ENCODE measurements around the gene MARVELD2. TPM values are rescaled to one million over a fixed set of nuclear protein-coding genes. Genes with fewer than 3 reads are reported as not detected.

MARVELD2 gene, protein sequence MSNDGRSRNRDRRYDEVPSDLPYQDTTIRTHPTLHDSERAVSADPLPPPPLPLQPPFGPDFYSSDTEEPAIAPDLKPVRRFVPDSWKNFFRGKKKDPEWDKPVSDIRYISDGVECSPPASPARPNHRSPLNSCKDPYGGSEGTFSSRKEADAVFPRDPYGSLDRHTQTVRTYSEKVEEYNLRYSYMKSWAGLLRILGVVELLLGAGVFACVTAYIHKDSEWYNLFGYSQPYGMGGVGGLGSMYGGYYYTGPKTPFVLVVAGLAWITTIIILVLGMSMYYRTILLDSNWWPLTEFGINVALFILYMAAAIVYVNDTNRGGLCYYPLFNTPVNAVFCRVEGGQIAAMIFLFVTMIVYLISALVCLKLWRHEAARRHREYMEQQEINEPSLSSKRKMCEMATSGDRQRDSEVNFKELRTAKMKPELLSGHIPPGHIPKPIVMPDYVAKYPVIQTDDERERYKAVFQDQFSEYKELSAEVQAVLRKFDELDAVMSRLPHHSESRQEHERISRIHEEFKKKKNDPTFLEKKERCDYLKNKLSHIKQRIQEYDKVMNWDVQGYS
- 13.0 and 15.4 TPM in 2 replicates for total RNA-seq (2016; rRNA removed; fragmentation: Illumina TruSeq; extraction: Trizol)
- 7.1 and 7.3 TPM in 2 replicates for total RNA-seq (2016; cell fraction: cytosol; rRNA removed; fragmentation: Illumina TruSeq; extraction: Trizol; ENCODE audit: low read depth)
- total RNA-seq (2016; cell fraction: insoluble cytoplasmic fraction; rRNA removed; fragmentation: Illumina TruSeq; extraction: Trizol): 12.0 and 14.4 TPM in 2 replicates
- total RNA-seq (2016; cell fraction: membrane; rRNA removed; fragmentation: Illumina TruSeq; extraction: Trizol): 8.1 and 9.4 TPM in 2 replicates
- 14.4 and 14.8 TPM in 2 replicates for total RNA-seq (2016; cell fraction: nucleus; rRNA removed; fragmentation: Illumina TruSeq; extraction: Trizol)
- 10.7 and 11.1 TPM in 2 replicates for polyA plus RNA-seq (2011; rRNA removed)
- polyA plus RNA-seq (2011; cell fraction: cytosol; rRNA removed): 8.3 and 11.7 TPM in 2 replicates
- 3.0 and 4.0 TPM in 2 replicates for polyA plus RNA-seq (2011; cell fraction: nucleus; rRNA removed)
- 6.6 and 7.6 TPM in 2 replicates for polyA plus RNA-seq (2012)
- polyA plus RNA-seq (2016; cell fraction: cytosol; fragmentation: Illumina TruSeq; extraction: Trizol; ENCODE audit: low read depth): 1.1 TPM in 2 replicates
- polyA plus RNA-seq (2016; cell fraction: insoluble cytoplasmic fraction; fragmentation: Illumina TruSeq; extraction: Trizol; ENCODE audit: low read depth): 7.6 and 8.3 TPM in 2 replicates
- 2.7 and 3.0 TPM in 2 replicates for polyA plus RNA-seq (2016; cell fraction: membrane; fragmentation: Illumina TruSeq; extraction: Trizol; ENCODE audit: low read depth)
- 11.7 and 12.6 TPM in 2 replicates for polyA plus RNA-seq (2016; cell fraction: nucleus; fragmentation: Illumina TruSeq; extraction: Trizol; ENCODE audit: insufficient read depth, low read depth)
- polyA minus RNA-seq (2011; rRNA and poly(A)+ RNA removed; ENCODE audit: low replicate concordance): 20.4 and 23.3 TPM in 2 replicates
- polyA minus RNA-seq (2011; cell fraction: cytosol; rRNA and poly(A)+ RNA removed): 15.7 and 20.1 TPM in 2 replicates
- 12.5 and 18.4 TPM in 2 replicates for polyA minus RNA-seq (2011; cell fraction: nucleus; rRNA and poly(A)+ RNA removed)
- Bru-seq, nascent RNA: percentile 59 among the genes with signal in this experiment
- BruChase-seq, experiment 1, labeled RNA remaining after a 6-hour chase: percentile 79 among the genes with signal in this experiment
- BruChase-seq, experiment 2, labeled RNA remaining after a 2-hour chase: percentile 70 among the genes with signal in this experiment
- long read RNA-seq, experiment 1, partial matches to known transcripts: 9 of 15 reads
- long read RNA-seq, experiment 1, other reads (novel, unspliced or antisense): 2 of 15 reads
- long read RNA-seq, experiment 2, partial matches to known transcripts: 1 of 14 reads
- long read RNA-seq, experiment 2, other reads (novel, unspliced or antisense): 13 of 14 reads

DNA sequence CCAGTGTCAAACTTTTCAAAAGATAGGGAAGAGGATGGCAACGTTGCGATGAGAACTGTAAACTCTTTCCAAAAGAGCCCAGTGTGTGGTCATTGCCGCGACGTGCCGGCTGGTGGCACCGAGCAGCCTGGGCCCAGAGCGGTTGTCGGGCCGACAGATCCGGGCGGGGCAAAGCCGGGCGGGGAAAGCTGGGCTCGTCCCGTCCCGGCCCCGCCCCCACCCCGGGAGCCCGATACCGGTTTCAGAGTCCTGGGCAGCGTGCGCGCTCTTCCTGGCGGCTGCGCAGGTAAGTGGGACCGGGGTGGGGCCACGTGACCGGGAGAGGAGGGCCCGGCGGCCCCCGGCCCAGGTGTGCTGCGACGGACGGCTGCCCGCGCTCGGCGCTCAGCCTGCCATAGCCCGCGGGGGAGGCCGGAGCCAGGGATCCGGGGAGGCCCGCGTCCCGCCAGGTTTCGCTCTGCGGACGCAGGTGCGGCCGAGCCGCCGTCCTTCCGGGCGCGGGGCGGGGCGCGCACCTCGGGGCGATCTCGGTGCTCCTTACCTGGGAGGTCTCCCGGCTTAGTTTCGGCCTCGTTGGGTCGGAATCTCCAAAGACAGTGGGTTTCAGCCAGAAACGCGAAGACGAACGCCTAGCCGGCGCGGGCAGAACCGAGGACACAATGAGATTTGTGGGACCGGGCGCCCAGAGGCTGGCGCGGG, at the start of gene MARVELD2:
MARVELD2 (plus strand) TSS at position 232 of the 699 bp plus-strand sequence. CDS start 4,270 bp downstream, outside the sequence.
- no peaks in the 10 kb centered on the region for H3K27me3 ChIP-seq (ENCODE audit: control insufficient read depth in 1 of 2, insufficient read depth in 2 of 2, low read length in 2 of 2)
- H2AFZ ChIP-seq (ENCODE audit: low read length): peak within 1 kb of the TSS; percentile 48
- FAIRE-seq (peak; percentile 70), DNase-seq (ENCODE audit: low spot score) (peak; percentile 81), ATAC-seq (peak; percentile 98)
- peak within 1 kb of the TSS; percentile 79 to 97 (median 92) for H3K4me3 ChIP-seq (replicated peaks in 1 of 3; ENCODE audit: insufficient read depth in 1 of 3, low read depth in 2 of 3, low read length in 3 of 3)
- H3K27ac ChIP-seq (ENCODE audit: extremely low read length, insufficient read depth, low read length): peak within 1 kb of the TSS; percentile 67
- H3K36me3 ChIP-seq (replicated peaks in 1 of 2; ENCODE audit: control insufficient read depth in 1 of 2, insufficient read depth in 2 of 2, low read length in 2 of 2): peaks cover 6 to 18% of the 10 kb centered on the region in 2 experiments; a peak in 4 of 5 replicates
- WGBS (ENCODE audit: low lambda C conversion rate): under 1% methylated on average over 45 of the region's 78 CpGs
- BruUV-seq (replicated peaks): no TSS peak
- peaks cover 9% of the 10 kb centered on the region for H3K79me2 ChIP-seq (ENCODE audit: insufficient read depth, low read length)
- POLR2A ChIA-PET: interaction anchor here (0.6 to 1.5 kb wide), 8 partner anchors 9 to 321 kb away, joined by 3 to 5 read pairs (median 3); partner anchors contain the start of gene SLC30A5
- intact Hi-C loops (cut with micrococcal nuclease; ENCODE audit: unreplicated experiment): loop anchor here (1.0 to 2.0 kb wide), 2 partner anchors 38 to 77 kb away; partner anchors contain the start of gene OCLN
- H3K9ac ChIP-seq (ENCODE audit: insufficient read depth, low read depth, low read length): peak within 1 kb of the TSS; percentile 80
- peaks cover 22% of the 10 kb centered on the region for H3K4me1 ChIP-seq (ENCODE audit: insufficient read depth, low read length)
- H4K20me1 ChIP-seq (ENCODE audit: insufficient read depth, low read length): no peaks in the 10 kb centered on the region
- in situ Hi-C loops (cut with HindIII; ENCODE audit: extremely low pct_ligation_motif_present, low pct_unique_long_range_greater_than_20kb): loop anchor here (5.0 kb wide), 1 partner anchor 77 kb away; the partner anchor contains the start of gene OCLN
- peak within 1 kb of the TSS; percentile 81 for H3K4me2 ChIP-seq (ENCODE audit: low read depth, low read length)
- H3K9me3 ChIP-seq (ENCODE audit: low read length): no peaks in the 10 kb centered on the region
- CTCF ChIA-PET (ENCODE audit: low intra/inter-chr PET ratio, low total read pairs): no interaction called here
- TF ChIP-seq JARID2 (CRISPR knock-in tag; IDR thresholded peaks at IDR 0.05; ENCODE audit: insufficient replicate concordance): no peak
- no peak for TF ChIP-seq HMG20B (CRISPR knock-in tag; conservative IDR thresholded peaks at IDR 0.05)
- peak; percentile 88 for TF ChIP-seq ERF (CRISPR knock-in tag; IDR thresholded peaks at IDR 0.05)
- TF ChIP-seq SAP130 (CRISPR knock-in tag; IDR thresholded peaks at IDR 0.05; ENCODE audit: low read depth): peak; percentile 86
- TF ChIP-seq, protein P1, sequence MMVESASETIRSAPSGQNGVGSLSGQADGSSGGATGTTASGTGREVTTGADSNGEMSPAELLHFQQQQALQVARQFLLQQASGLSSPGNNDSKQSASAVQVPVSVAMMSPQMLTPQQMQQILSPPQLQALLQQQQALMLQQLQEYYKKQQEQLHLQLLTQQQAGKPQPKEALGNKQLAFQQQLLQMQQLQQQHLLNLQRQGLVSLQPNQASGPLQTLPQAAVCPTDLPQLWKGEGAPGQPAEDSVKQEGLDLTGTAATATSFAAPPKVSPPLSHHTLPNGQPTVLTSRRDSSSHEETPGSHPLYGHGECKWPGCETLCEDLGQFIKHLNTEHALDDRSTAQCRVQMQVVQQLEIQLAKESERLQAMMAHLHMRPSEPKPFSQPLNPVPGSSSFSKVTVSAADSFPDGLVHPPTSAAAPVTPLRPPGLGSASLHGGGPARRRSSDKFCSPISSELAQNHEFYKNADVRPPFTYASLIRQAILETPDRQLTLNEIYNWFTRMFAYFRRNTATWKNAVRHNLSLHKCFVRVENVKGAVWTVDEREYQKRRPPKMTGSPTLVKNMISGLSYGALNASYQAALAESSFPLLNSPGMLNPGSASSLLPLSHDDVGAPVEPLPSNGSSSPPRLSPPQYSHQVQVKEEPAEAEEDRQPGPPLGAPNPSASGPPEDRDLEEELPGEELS (CRISPR knock-in tag; IDR thresholded peaks at IDR 0.05): peak; percentile 42; the same call in 1 of the 2 replicates
- TF ChIP-seq YEATS2 (CRISPR knock-in tag; IDR thresholded peaks at IDR 0.05; ENCODE audit: borderline replicate concordance): 0 out of 2 replicates have a peak, but pooled peaks have one; percentile 48
- TF ChIP-seq, protein P2, sequence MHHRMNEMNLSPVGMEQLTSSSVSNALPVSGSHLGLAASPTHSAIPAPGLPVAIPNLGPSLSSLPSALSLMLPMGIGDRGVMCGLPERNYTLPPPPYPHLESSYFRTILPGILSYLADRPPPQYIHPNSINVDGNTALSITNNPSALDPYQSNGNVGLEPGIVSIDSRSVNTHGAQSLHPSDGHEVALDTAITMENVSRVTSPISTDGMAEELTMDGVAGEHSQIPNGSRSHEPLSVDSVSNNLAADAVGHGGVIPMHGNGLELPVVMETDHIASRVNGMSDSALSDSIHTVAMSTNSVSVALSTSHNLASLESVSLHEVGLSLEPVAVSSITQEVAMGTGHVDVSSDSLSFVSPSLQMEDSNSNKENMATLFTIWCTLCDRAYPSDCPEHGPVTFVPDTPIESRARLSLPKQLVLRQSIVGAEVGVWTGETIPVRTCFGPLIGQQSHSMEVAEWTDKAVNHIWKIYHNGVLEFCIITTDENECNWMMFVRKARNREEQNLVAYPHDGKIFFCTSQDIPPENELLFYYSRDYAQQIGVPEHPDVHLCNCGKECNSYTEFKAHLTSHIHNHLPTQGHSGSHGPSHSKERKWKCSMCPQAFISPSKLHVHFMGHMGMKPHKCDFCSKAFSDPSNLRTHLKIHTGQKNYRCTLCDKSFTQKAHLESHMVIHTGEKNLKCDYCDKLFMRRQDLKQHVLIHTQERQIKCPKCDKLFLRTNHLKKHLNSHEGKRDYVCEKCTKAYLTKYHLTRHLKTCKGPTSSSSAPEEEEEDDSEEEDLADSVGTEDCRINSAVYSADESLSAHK (CRISPR knock-in tag; IDR thresholded peaks at IDR 0.05; ENCODE audit: borderline replicate concordance): no peak
- TF ChIP-seq ZNF33A (CRISPR knock-in tag; IDR thresholded peaks at IDR 0.05; ENCODE audit: borderline replicate concordance): peak; percentile 43; the same call in 1 of the 2 replicates
- no peak for TF ChIP-seq RARG (CRISPR knock-in tag; IDR thresholded peaks at IDR 0.05; ENCODE audit: low read depth)
- TF ChIP-seq ZNF549 (CRISPR knock-in tag; IDR thresholded peaks at IDR 0.05): no peak
- peak; percentile 68; the same call in 1 of the 2 replicates for TF ChIP-seq ZNF441 (CRISPR knock-in tag; IDR thresholded peaks at IDR 0.05; ENCODE audit: borderline replicate concordance)

All from HepG2 (cell line).